GM15510 (cell line): ENCODE measurements around the gene GINS2.

ENCODE experiments used
- POLR2A ChIP-seq: IDR thresholded peaks from 3 replicates; pipeline ENCODE4 v1.6.1; 2011; ENCODE audit warnings: borderline replicate concordance; ENCODE audit not compliant: insufficient read length; ENCODE audit errors: extremely low read depth

Gene GINS2

DNA sequence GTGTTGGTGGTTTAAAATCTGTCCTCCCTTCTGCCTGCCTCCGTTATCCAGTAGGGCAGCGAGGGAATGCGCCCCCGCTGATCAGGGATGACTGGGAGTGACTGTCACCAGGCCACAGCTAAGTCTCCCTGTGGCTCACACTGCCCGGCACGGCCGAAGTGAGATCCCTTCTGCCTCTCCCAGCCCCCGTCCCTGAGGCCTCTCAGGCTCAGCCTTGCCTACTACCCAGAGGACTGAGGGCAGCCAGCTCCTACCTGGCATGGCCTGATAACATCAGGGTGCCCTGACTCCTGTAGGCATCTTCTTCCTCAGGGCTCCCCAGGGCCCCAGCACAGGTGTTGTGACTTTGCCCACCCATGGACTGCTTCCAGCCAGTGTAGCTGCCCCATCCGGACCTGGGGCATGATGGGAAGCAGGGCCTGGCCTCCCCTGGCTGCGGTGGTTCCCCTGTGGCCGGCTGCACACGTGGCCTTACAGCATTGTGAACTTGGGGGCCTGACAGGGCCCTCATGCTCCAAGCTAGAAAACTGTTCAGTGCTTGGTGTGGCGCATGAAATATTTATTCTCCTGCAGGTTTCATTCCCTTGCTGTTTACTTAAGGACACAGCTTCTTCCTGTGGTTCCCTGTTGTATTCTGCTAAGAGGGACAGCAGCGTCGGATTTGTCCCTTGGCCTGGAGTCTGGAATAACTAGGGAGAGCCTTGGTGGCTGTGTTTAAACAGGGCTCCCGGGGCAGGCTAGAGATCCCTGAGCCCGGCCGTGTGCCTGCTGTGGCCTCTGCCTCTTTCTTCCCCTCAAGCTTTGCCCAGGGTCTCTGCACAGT lies 30.0 kb downstream of the GINS2 start:
- TF ChIP-seq POLR2A = no peak

GRCh38 chr16:85657996-85658395 lies 30.8 kb downstream of the GINS2 start:
- no peak for TF ChIP-seq POLR2A

DNA sequence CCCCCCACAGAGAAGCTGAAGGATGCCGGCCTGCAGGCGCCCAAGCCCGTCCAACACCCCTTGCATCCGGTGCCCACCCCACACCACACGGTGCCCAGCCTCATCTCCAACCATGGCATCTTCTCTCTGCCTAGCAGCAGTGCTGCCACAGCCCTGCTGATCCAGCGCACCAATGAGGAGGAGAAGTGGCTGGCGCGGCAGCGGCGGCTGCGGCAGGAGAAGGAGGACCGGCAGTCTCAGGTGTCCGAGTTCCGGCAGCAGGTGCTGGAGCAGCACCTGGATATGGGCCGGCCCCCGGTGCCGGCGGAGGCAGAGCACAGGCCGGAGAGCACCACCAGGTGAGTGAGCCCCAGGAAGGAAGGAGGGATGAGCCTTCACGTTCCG lies 31.5 kb downstream of the GINS2 start:
- no peak for TF ChIP-seq POLR2A

DNA sequence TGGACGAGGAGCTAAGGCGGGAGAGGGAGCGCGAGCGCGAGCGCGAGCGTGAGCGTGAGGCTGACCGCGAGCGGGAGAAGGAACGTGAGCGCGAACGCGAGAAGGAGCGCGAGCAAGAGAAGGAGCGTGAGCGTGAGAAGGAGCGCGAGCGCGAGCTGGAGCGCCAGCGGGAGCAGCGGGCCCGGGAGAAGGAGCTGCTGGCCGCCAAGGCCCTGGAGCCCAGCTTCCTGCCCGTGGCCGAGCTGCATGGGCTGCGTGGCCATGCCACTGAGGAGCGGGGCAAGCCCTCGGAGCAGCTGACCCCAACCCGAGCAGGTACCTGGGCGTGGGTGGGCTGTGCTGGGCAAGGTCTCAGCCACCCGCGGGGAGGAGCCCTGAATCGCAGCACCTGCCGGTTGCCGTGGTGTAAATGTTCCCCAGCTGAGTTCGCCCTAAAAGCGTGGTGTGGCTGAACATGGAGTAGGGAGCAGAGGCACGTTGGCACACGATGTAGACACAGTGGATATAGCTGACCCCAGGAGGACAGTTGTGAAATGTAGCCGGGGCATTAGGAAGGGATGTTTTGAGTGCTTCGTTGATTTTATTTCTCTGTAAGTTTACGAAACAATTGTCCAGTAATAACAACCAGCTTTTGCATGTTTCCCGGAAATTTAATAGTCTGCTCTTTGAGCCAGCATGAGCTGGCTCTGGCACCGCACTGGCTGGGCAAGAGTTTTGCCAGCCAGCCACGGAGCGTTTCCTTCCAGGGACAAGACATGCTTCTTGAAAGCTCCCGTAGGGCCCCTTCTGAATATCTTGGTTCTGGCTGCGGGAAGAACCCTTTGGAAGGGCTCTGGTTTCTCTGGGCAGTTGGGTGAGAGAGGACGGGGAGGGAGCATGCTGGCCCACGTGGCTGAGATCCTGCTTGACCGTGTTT lies 32.1 kb downstream of the GINS2 start:
- TF ChIP-seq POLR2A = no peak

DNA sequence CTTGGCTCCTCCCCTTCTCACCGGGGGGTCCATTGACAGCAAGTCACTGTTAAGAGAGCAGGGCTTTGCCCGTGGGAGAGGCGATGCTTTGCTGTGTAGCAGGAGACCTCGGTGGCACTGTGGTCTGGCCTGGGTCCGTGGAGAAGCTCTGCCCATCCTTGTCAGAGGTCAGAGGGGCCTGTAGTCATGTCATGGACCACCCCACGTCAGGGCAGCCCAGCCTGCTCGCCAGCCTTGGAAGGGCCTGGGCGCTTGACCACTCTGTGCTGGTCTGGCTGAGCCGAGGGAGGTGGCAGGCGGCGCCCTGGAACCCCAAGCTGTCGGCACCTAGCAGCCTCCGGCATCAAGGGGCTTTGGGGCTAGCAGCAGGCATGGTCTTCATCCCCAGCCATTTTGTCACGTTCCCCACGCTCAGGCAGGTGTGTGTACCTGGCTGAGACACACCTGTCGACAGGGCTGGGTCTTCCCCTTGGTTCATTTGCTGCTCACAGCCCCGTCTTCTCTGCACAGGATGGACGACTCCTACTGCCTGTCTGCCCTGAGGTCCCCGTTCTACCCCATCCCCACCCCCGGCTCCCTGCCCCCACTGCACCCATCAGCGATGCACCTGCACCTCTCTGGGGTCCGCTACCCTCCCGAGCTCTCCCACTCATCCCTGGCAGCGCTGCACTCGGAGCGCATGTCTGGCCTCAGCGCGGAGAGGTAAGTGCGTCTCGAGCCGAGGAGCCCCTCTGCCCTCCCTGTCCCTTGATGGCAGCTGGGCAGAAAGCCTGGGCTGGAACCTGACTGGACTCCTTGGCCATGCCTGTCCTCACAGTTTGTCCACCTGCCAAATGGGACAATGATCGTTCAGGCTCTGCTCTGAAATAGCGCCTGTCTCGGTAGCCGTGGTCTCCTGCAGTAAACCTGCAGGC lies 33.3 kb downstream of the GINS2 start:
- no peak for TF ChIP-seq POLR2A

GRCh38 chr16:85654251-85655095 lies 34.3 kb downstream of the GINS2 start:
- no peak for TF ChIP-seq POLR2A

GRCh38 chr16:85653290-85653891 lies 35.4 kb downstream of the GINS2 start:
- TF ChIP-seq POLR2A = no peak

- no peak for TF ChIP-seq POLR2A
Measured at GRCh38 chr16:85652431-85653221, 36.1 kb downstream of the GINS2 start.

GRCh38 chr16:85651629-85652430 lies 36.9 kb downstream of the GINS2 start:
- TF ChIP-seq POLR2A = no peak

DNA sequence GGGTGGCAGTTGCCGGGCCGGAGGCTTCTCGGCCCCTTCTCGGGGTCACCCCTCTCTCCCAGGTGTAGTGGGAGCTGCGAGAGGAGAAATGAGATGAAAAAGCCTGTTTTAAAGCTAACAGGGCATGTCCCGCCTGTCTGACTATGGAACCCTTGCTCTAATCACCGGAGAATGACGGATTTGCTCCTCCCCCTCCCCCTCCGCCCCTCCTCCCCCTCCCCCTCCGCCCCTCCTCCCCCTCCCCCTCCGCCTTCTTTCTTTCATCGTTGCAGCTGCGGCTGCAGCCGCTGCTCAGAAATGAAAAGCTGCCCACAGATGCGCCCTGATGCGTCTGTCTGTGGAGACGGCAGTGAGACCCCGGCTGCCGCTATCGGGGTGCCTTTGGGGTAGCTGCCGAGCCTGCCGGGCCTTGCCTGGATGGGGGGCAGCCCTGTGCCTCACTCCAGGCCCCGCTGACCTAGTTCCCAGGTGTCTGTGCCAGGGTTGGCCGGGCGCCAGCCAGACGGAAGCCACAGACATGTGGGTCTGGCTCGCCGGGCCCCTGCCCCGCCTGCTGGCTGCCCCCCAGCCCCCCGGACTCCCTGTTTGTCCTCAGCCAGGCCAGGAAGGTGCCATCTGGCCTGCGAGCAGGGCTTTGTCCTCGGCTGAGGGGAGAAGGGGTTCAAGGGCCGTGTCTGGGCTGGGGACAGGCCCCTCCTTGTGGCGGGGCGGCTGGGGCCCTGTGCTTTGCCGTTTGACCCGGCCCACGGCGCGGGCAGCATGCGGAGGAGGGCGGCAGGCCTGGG lies 37.7 kb downstream of the GINS2 start:
- TF ChIP-seq POLR2A = no peak

- TF ChIP-seq POLR2A = no peak
Measured at GRCh38 chr16:85650135-85650843, 38.5 kb downstream of the GINS2 start.
